Lung (tissue), 12 donors: Measurements from ENCODE around the gene NTHL1. TPM values are rescaled to one million over a fixed set of nuclear protein-coding genes. Genes with fewer than 3 reads are reported as not detected.

ENCODE experiments used
- ATAC-seq: fragments of 200-7000 bp; cut with Tn5 transposase; one replicate; pipeline ENCODE4 v1.9.1; 2020; ENCODE audit warnings: moderate number of reproducible peaks; ENCODE audit not compliant: insufficient read depth, low FRiP score
- DNase-seq, 3 donors: peaks; one replicate each; pipeline ENCODE4 v3.0.0-alpha.2; 2013 to 2017
- H3K27ac ChIP-seq, 2 donors: one replicate each; pipeline ENCODE4 v1.5.1; 2013; ENCODE audit warnings: mild to moderate bottlenecking in 2 of 2, moderate library complexity in 2 of 2, control low read depth in 1 of 2, inconsistent platforms in 1 of 2, low read depth in 1 of 2, low read length in 1 of 2
- H3K27me3 ChIP-seq, 3 donors: one replicate each; pipeline ENCODE4 v1.5.1; 2013; ENCODE audit warnings: low read length in 2 of 3; ENCODE audit not compliant: control insufficient read depth in 3 of 3, insufficient read depth in 3 of 3
- H3K36me3 ChIP-seq, 4 donors: one replicate each; pipeline ENCODE4 v1.5.1; 2013; ENCODE audit warnings: low read length in 4 of 4, mild to moderate bottlenecking in 1 of 4, moderate library complexity in 1 of 4; ENCODE audit not compliant: control insufficient read depth in 4 of 4, insufficient read depth in 4 of 4
- H3K4me1 ChIP-seq, 5 donors: one replicate each; pipeline ENCODE4 v1.5.1; 2013; ENCODE audit warnings: low read length in 5 of 5, mild to moderate bottlenecking in 2 of 5, moderate library complexity in 1 of 5; ENCODE audit not compliant: control insufficient read depth in 5 of 5, insufficient read depth in 5 of 5
- H3K4me3 ChIP-seq: one replicate; pipeline ENCODE4 v1.5.1; 2013; ENCODE audit warnings: mild to moderate bottlenecking, control low read depth, moderate library complexity
- H3K9ac ChIP-seq, 2 donors: one replicate each; pipeline ENCODE4 v1.5.1; 2013; ENCODE audit warnings: low read length in 2 of 2, control low read depth in 1 of 2; ENCODE audit not compliant: insufficient read depth in 1 of 2
- H3K9me3 ChIP-seq, 4 donors: one replicate each; pipeline ENCODE4 v1.5.1; 2013; ENCODE audit warnings: low read length in 3 of 4, mild to moderate bottlenecking in 1 of 4, moderate library complexity in 1 of 4; ENCODE audit not compliant: control insufficient read depth in 4 of 4, insufficient read depth in 3 of 4
- WGBS, 2 donors: extraction: QIAGEN DNeasy Blood & Tissue Kit; methylation state at CpG; one replicate each; pipeline ENCODE4 v1.1.7; 2013; 5-methylcytosine and 5-hydroxymethylcytosine counted together
- polyA plus RNA-seq, 2 donors: library from polyadenylated mRNA; stranded (reverse); fragments of 200-250 nt; gene quantifications; one replicate each; pipeline ENCODE4 v1.2.1, GENCODE V29; 2013
- total RNA-seq, 2 donors: library from RNA; depleted of rRNA in 1 of 2; stranded (reverse); fragments of >200 nt in 1 of 2; gene quantifications; one replicate each; pipeline ENCODE4 v1.2.1, GENCODE V29; 2014 to 2021
- TF ChIP-seq, protein P1 (sequence below): IDR thresholded peaks from 2 replicates; pipeline ENCODE4 v1.5.1; 2012; ENCODE audit warnings: mild to moderate bottlenecking; ENCODE audit errors: control extremely low read depth, extremely low read depth
- donor health status: control.
- donor health status: control.
- donor health status: Bipolar disorder and iron deficiency.
- donor health status: healthy.
- donor health status: DM: yes; HTN: yes; CAD: no.

The NTHL1 gene
- total and polyA plus RNA-seq, 4 donors = 19.3 to 43.5 (median 29.1) TPM

DNA sequence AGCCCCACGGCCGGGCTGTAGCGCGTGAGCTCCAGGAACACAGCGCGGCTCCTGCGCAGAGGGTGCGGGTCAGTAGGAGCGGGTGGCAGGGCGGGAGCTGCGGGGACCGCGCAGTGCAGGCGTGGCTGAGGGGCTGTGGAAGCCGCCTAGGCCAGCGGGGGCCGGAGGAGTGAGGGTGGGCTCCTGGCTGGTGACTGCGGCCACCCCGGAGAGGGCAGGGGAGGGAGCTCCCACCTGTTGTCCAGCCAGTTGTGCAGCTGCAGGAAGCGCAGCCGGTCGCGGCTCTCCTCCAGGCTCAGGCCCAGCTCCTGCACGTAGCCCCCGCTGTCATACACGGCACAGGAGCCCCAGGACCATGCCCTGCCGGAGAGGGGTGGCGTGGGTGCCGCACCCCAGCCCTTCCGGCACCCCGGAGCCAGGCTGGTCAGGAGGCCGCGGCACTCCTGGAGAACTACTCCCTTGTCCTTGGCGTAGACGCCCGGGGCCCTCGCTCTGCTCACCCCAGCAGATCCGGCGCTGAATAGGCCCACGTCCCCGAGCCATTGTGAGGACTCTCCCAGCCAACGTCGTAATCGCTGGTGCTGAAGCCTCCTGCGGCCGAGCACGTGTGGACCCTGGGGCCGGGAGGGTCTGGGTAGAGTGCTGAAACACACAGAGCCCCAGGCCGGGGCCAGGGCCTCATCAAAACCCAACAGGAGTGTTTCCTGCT, 44.1 kb upstream of the NTHL1 start:
- TF ChIP-seq, protein P1, sequence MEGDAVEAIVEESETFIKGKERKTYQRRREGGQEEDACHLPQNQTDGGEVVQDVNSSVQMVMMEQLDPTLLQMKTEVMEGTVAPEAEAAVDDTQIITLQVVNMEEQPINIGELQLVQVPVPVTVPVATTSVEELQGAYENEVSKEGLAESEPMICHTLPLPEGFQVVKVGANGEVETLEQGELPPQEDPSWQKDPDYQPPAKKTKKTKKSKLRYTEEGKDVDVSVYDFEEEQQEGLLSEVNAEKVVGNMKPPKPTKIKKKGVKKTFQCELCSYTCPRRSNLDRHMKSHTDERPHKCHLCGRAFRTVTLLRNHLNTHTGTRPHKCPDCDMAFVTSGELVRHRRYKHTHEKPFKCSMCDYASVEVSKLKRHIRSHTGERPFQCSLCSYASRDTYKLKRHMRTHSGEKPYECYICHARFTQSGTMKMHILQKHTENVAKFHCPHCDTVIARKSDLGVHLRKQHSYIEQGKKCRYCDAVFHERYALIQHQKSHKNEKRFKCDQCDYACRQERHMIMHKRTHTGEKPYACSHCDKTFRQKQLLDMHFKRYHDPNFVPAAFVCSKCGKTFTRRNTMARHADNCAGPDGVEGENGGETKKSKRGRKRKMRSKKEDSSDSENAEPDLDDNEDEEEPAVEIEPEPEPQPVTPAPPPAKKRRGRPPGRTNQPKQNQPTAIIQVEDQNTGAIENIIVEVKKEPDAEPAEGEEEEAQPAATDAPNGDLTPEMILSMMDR = no peak
- DNase-seq (peak in 1 of 3 donors; percentile 2), ATAC-seq (no peak)
- Histone ChIP-seq H3K4me1 (peaks cover 0 to 8% (median 3%) of the 10 kb centered on the region in 5 donors), H3K4me3 (no peak overlapping the region), H3K27ac (peak overlapping the region in 1 of 2 donors; percentile 57), H3K27me3 (no peaks in the 10 kb centered on the region), H3K36me3 (peaks cover 8 to 79% (median 30%) of the 10 kb centered on the region in 4 donors), H3K9ac (no peak overlapping the region), H3K9me3 (peaks cover 0 to 4% (median 0%) of the 10 kb centered on the region in 4 donors)
- 75 to 83% methylated on average over 41 to 49 of the region's 49 CpGs for WGBS, 2 donors

DNA sequence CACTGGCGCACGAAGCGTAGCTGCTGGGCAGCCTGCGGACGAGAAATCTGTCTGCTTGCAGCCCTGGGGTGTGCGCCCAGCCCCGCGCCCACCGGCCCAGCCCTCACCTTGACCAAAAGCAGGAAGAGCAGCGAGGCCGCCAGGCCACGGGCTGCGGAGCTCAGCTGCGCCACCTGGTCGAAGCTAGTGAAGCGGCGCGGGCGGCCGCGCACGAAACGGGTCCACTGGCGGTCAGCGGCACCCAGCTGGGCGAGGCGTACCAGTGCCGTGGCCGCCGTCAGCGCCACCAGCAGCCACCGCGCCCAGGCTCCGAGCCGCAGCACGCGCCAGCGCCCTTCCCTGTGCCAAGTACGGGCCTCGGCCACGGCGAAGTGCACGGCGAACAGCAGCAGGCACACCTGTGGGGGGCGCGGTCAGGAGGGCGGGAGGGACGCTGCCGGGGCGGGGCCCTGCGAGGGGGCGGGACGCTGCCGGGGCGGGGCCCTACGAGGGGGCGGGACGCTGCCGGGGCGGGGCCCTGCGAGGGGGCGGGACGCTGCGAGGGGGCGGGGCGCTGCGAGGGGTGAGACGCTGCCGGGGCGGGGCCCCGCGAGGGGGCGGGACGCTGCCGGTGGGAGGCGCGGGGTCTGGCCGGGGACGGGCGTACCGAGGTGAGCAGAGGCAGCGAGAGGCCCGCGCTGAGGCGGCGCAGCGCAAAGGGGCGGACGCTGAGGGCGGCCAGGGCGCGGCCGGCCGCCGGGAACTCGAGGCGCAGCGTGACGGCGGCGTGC, 43.3 kb upstream of the NTHL1 start:
- peak; percentile 69 to 91 (median 82) for DNase-seq
- peak; percentile 83 for ATAC-seq
- Histone ChIP-seq H3K9me3 (peaks cover 0 to 1% (median 0%) of the 10 kb centered on the region in 4 donors), H3K27ac (peak overlapping the region; percentile 38 to 57), H3K9ac (no peak overlapping the region), H3K27me3 (no peaks in the 10 kb centered on the region), H3K4me1 (peaks cover 0 to 8% (median 3%) of the 10 kb centered on the region in 5 donors), H3K36me3 (peaks cover 7 to 83% (median 29%) of the 10 kb centered on the region in 4 donors), H3K4me3 (no peak overlapping the region)
- TF ChIP-seq, protein P1 = no peak
- 61 to 80% methylated on average over 79 to 101 of the region's 101 CpGs for WGBS, 2 donors

DNA sequence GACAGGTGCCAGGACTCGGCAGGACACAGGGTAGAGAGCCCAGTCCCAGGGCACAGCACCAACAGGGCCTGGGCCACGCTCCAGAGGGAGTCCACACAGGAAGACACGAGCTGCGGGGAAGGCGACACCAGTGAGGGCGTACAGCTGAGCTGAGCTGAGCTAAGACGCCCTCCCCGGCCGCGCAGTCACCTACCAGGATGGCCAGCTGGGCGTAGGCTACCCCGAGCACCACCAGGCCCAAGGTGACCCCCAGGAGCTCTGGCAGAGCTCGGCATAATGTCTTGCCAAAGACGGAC, 42.8 kb upstream of the NTHL1 start:
- no peak overlapping the region for H3K4me3 ChIP-seq

More for the DNA sequence above, 42.8 kb upstream of the NTHL1 start:
- Histone ChIP-seq H3K36me3 (peaks cover 5 to 84% (median 27%) of the 10 kb centered on the region in 4 donors), H3K9me3 (peaks cover 0 to 1% (median 0%) of the 10 kb centered on the region in 4 donors), H3K4me1 (peaks cover 0 to 8% (median 3%) of the 10 kb centered on the region in 5 donors), H3K9ac (no peak overlapping the region), H3K27me3 (no peaks in the 10 kb centered on the region), H3K27ac (peak overlapping the region; percentile 38 to 40)
- 88 to 91% methylated on average over 13 to 14 of the region's 14 CpGs for WGBS, 2 donors
- TF ChIP-seq, protein P1 = no peak
- ATAC-seq (no peak), DNase-seq (no peak)
